Tibial nerve (tissue), 4 donors: ENCODE measurements around the gene STIL. TPM values are rescaled to one million over a fixed set of nuclear protein-coding genes. Genes with fewer than 3 reads are reported as not detected.
"Not testable (repeated sequence)": the region's sequence is repeated elsewhere in the genome, so short reads cannot be mapped to it uniquely, and the experiment has no call there.

Source experiments
- DNase-seq, 2 donors: peaks; one replicate each; pipeline ENCODE4 v3.0.0-alpha.2; 2019; ENCODE audit warnings: low spot score in 2 of 2
- H3K27ac ChIP-seq, 4 donors: fragments of 200-600 bp; sonication (generic) in 3 of 4; one replicate each; pipeline ENCODE4 v1.5.1; 2017 to 2019; ENCODE audit warnings: mild to moderate bottlenecking in 1 of 4
- H3K27me3 ChIP-seq, 2 donors: fragments of 200-600 bp; sonication (generic) in 1 of 2; one replicate each; pipeline versions ENCODE4 v1.5.1 to v1.6.0; 2017 to 2019
- H3K36me3 ChIP-seq, 3 donors: fragments of 200-600 bp; sonication (generic); one replicate each; pipeline ENCODE4 v1.5.1; 2018 to 2019
- H3K4me1 ChIP-seq, 4 donors: fragments of 200-600 bp; sonication (generic) in 3 of 4; one replicate each; pipeline ENCODE4 v1.5.1; 2017 to 2019
- H3K4me3 ChIP-seq, 4 donors: fragments of 200-600 bp; sonication (generic) in 3 of 4; one replicate each; pipeline ENCODE4 v1.5.1; 2017 to 2019; ENCODE audit warnings: mild to moderate bottlenecking in 1 of 4, moderate library complexity in 1 of 4
- H3K9me3 ChIP-seq, 4 donors: fragments of 200-600 bp; sonication (generic) in 3 of 4; one replicate each; pipeline ENCODE4 v1.5.1; 2017 to 2019
- CTCF ChIP-seq, 5 experiments: fragments of 200-600 bp in 3 of 5; fragments of 450-650 bp in 2 of 5; sonication (generic) in 3 of 5; IDR thresholded peaks; one replicate each; pipeline ENCODE4 v1.5.1; 2016 to 2019; ENCODE audit warnings: antibody characterized with exemption in 5 of 5, mild to moderate bottlenecking in 3 of 5, moderate library complexity in 2 of 5
- EP300 ChIP-seq, 2 donors: sonication (generic); formaldehyde crosslinking; IDR thresholded peaks; one replicate each; pipeline ENCODE4 v1.6.1; 2017; ENCODE audit warnings: antibody characterized with exemption in 2 of 2, mild to moderate bottlenecking in 1 of 2
- POLR2A ChIP-seq, 2 donors: fragments of 450-650 bp; IDR thresholded peaks; one replicate each; pipeline ENCODE4 v1.6.1; 2017; ENCODE audit warnings: antibody characterized with exemption in 2 of 2, mild to moderate bottlenecking in 2 of 2, moderate library complexity in 2 of 2
- WGBS, 2 donors: methylation state at CpG; one replicate each; pipeline ENCODE4 v1.1.5; 2018; 5-methylcytosine and 5-hydroxymethylcytosine counted together
- total RNA-seq, 4 donors: library from RNA; depleted of rRNA; stranded (reverse); fragments of >200 nt; gene quantifications; one replicate each; pipeline ENCODE4 v1.1.0, GENCODE V29; 2016

Gene STIL
- total RNA-seq, 4 donors from 2014 or later = 0.44 to 2.7 (median 1.2) TPM

GRCh38 chr1:47330212-47330611, 16.3 kb upstream of the STIL start:
- Histone ChIP-seq H3K4me3 (no peak overlapping the region), H3K9me3 (no peaks in the 10 kb centered on the region), H3K27me3 (no peaks in the 10 kb centered on the region), H3K27ac (peak overlapping the region in 2 of 4 donors; percentile 31 to 99), H3K36me3 (no peaks in the 10 kb centered on the region), H3K4me1 (peaks cover 0 to 25% (median 11%) of the 10 kb centered on the region in 4 donors)
- 90 to 93% methylated on average over 1 of the region's 1 CpG for WGBS, 2 donors
- no peak for TF ChIP-seq POLR2A (IDR thresholded peaks at IDR 0.05)
- TF ChIP-seq EP300 (IDR thresholded peaks at IDR 0.05) = peak; percentile 53 to 82
- no peak for DNase-seq

GRCh38 chr1:47328992-47329391, 15.0 kb upstream of the STIL start:
- Histone ChIP-seq H3K27ac (peak overlapping the region in 1 of 4 donors; percentile 74), H3K36me3 (no peaks in the 10 kb centered on the region), H3K4me3 (no peak overlapping the region), H3K27me3 (no peaks in the 10 kb centered on the region), H3K9me3 (no peaks in the 10 kb centered on the region), H3K4me1 (peaks cover 0 to 19% (median 7%) of the 10 kb centered on the region in 4 donors)
- TF ChIP-seq EP300 (IDR thresholded peaks at IDR 0.05) (no peak), CTCF (IDR thresholded peaks at IDR 0.05) (no peak), POLR2A (IDR thresholded peaks at IDR 0.05) (no peak)
- DNase-seq = no peak
- WGBS, 2 donors = 83 to 87% methylated on average over 3 of the region's 3 CpGs

GRCh38 chr1:47326271-47326670, 12.3 kb upstream of the STIL start:
- Histone ChIP-seq H3K27me3 (no peaks in the 10 kb centered on the region), H3K4me1 (no peaks in the 10 kb centered on the region), H3K27ac (no peak overlapping the region), H3K4me3 (no peak overlapping the region), H3K36me3 (no peaks in the 10 kb centered on the region), H3K9me3 (no peaks in the 10 kb centered on the region)
- TF ChIP-seq EP300 (IDR thresholded peaks at IDR 0.05) = no peak
- TF ChIP-seq CTCF (IDR thresholded peaks at IDR 0.05) = no peak
- no peak for TF ChIP-seq POLR2A (IDR thresholded peaks at IDR 0.05)
- DNase-seq = no peak
- 37 to 89% methylated on average over 2 of the region's 2 CpGs for WGBS, 2 donors

- no peak for DNase-seq
- Histone ChIP-seq H3K27me3 (no peaks in the 10 kb centered on the region), H3K36me3 (no peaks in the 10 kb centered on the region), H3K4me3 (no peak overlapping the region), H3K27ac (no peak overlapping the region), H3K9me3 (no peaks in the 10 kb centered on the region), H3K4me1 (no peaks in the 10 kb centered on the region)
- WGBS, 2 donors = 83 to 90% methylated on average over 2 of the region's 2 CpGs
- TF ChIP-seq CTCF (IDR thresholded peaks at IDR 0.05) = no peak
- no peak for TF ChIP-seq EP300 (IDR thresholded peaks at IDR 0.05)
- no peak for TF ChIP-seq POLR2A (IDR thresholded peaks at IDR 0.05)
These were observed 11.6 kb upstream of the STIL start for GRCh38 chr1:47325528-47325927.

GRCh38 chr1:47324682-47325081, 10.7 kb upstream of the STIL start:
- WGBS, 2 donors = 98 to 100% methylated on average over 3 of the region's 3 CpGs
- Histone ChIP-seq H3K9me3 (no peaks in the 10 kb centered on the region), H3K27me3 (no peaks in the 10 kb centered on the region), H3K4me1 (no peaks in the 10 kb centered on the region), H3K27ac (peak overlapping the region in 1 of 4 donors; percentile 62), H3K36me3 (no peaks in the 10 kb centered on the region), H3K4me3 (no peak overlapping the region)
- TF ChIP-seq POLR2A (IDR thresholded peaks at IDR 0.05) (no peak), CTCF (IDR thresholded peaks at IDR 0.05) (no peak), EP300 (IDR thresholded peaks at IDR 0.05) (no peak)
- no peak for DNase-seq

- WGBS, 2 donors = 15 to 29% methylated on average over 1 of the region's 1 CpG
- no peak overlapping the region for H3K27ac ChIP-seq
- no peak for TF ChIP-seq POLR2A (IDR thresholded peaks at IDR 0.05)
- TF ChIP-seq EP300 (IDR thresholded peaks at IDR 0.05) = no peak
- no peak for TF ChIP-seq CTCF (IDR thresholded peaks at IDR 0.05)
These were observed 9.7 kb upstream of the STIL start for GRCh38 chr1:47323599-47324031.

GRCh38 chr1:47319968-47320367, 6.0 kb upstream of the STIL start:
- not testable (repeated sequence) for H3K36me3 ChIP-seq, H3K27ac ChIP-seq, H3K9me3 ChIP-seq, H3K27me3 ChIP-seq, H3K4me3 ChIP-seq, DNase-seq, H3K4me1 ChIP-seq
- 89 to 95% methylated on average over 14 of the region's 14 CpGs for WGBS, 2 donors

More at GRCh38 chr1:47323599-47324031, 9.7 kb upstream of the STIL start:
- Histone ChIP-seq H3K9me3 (no peaks in the 10 kb centered on the region), H3K36me3 (no peaks in the 10 kb centered on the region), H3K4me3 (no peak overlapping the region), H3K27me3 (no peaks in the 10 kb centered on the region), H3K4me1 (no peaks in the 10 kb centered on the region)
- DNase-seq = no peak
